Measurements from ENCODE around the gene POLN.

POLN gene

GRCh38 chr4:2284934-2285612 is 43.2 kb upstream of the POLN start:
- no peak for TF ChIP-seq POLR2AphosphoS5 (IDR thresholded peaks at IDR 0.05; ENCODE audit: low read depth, low read length)
- no peak for TF ChIP-seq FOXP2 (optimal IDR thresholded peaks at IDR 0.05; ENCODE audit: borderline replicate concordance, extremely low read depth, extremely low read length, insufficient read depth)
- TF ChIP-seq REST (IDR thresholded peaks at IDR 0.05; ENCODE audit: insufficient read depth in 1 of 2, low read depth in 2 of 2, low read length in 2 of 2), result no peak
- TF ChIP-seq SIN3A (IDR thresholded peaks at IDR 0.05; ENCODE audit: borderline replicate concordance, insufficient read depth, low read length), result no peak
- no peak for TF ChIP-seq TAF1 (IDR thresholded peaks at IDR 0.05; ENCODE audit: borderline replicate concordance, insufficient read depth, low read length)

GRCh38 chr4:2284161-2284933 is 42.4 kb upstream of the POLN start:
- no peak for TF ChIP-seq FOXP2 (optimal IDR thresholded peaks at IDR 0.05; ENCODE audit: borderline replicate concordance, extremely low read depth, extremely low read length, insufficient read depth)
- no peak for TF ChIP-seq REST (IDR thresholded peaks at IDR 0.05; ENCODE audit: insufficient read depth in 1 of 2, low read depth in 2 of 2, low read length in 2 of 2)
- no peak for TF ChIP-seq POLR2AphosphoS5 (IDR thresholded peaks at IDR 0.05; ENCODE audit: low read depth, low read length)
- TF ChIP-seq TAF1 (IDR thresholded peaks at IDR 0.05; ENCODE audit: borderline replicate concordance, insufficient read depth, low read length), result no peak
- no peak for TF ChIP-seq SIN3A (IDR thresholded peaks at IDR 0.05; ENCODE audit: borderline replicate concordance, insufficient read depth, low read length)

GRCh38 chr4:2283199-2283711 is 41.3 kb upstream of the POLN start:
- TF ChIP-seq POLR2AphosphoS5 (IDR thresholded peaks at IDR 0.05; ENCODE audit: low read depth, low read length), result no peak
- TF ChIP-seq TAF1 (IDR thresholded peaks at IDR 0.05; ENCODE audit: borderline replicate concordance, insufficient read depth, low read length), result no peak
- no peak for TF ChIP-seq FOXP2 (optimal IDR thresholded peaks at IDR 0.05; ENCODE audit: borderline replicate concordance, extremely low read depth, extremely low read length, insufficient read depth)
- TF ChIP-seq REST (IDR thresholded peaks at IDR 0.05; ENCODE audit: insufficient read depth in 1 of 2, low read depth in 2 of 2, low read length in 2 of 2), result no peak
- TF ChIP-seq SIN3A (IDR thresholded peaks at IDR 0.05; ENCODE audit: borderline replicate concordance, insufficient read depth, low read length), result no peak

- no peak for TF ChIP-seq TAF1 (IDR thresholded peaks at IDR 0.05; ENCODE audit: borderline replicate concordance, insufficient read depth, low read length)
- no peak for TF ChIP-seq FOXP2 (optimal IDR thresholded peaks at IDR 0.05; ENCODE audit: borderline replicate concordance, extremely low read depth, extremely low read length, insufficient read depth)
- TF ChIP-seq POLR2AphosphoS5 (IDR thresholded peaks at IDR 0.05; ENCODE audit: low read depth, low read length), result no peak
- no peak for TF ChIP-seq SIN3A (IDR thresholded peaks at IDR 0.05; ENCODE audit: borderline replicate concordance, insufficient read depth, low read length)
- TF ChIP-seq REST (IDR thresholded peaks at IDR 0.05; ENCODE audit: insufficient read depth in 1 of 2, low read depth in 2 of 2, low read length in 2 of 2), result no peak
These were observed 39.8 kb upstream of the POLN start for GRCh38 chr4:2281575-2282343.
